KMS-11 (cell line): Measurements from ENCODE around the gene DCAKD.

Experiments used
- H2AFZ ChIP-seq: fragments of 200-600 bp; sonication (generic); 2 replicates; pipeline ENCODE4 v1.6.1; 2016; ENCODE audit warnings: antibody characterized with exemption, mixed run types, low read depth
- H3K27ac ChIP-seq: fragments of 200-600 bp; sonication (generic); 2 replicates; pipeline ENCODE4 v1.6.1; 2016; ENCODE audit warnings: mild to moderate bottlenecking, mixed run types
- H3K27me3 ChIP-seq: fragments of 200-600 bp; sonication (generic); 2 replicates; pipeline ENCODE4 v1.6.1; 2017; ENCODE audit warnings: mild to moderate bottlenecking, low read depth, mixed run types, moderate library complexity; ENCODE audit not compliant: insufficient read depth
- H3K36me3 ChIP-seq: fragments of 200-600 bp; sonication (generic); 2 replicates; pipeline ENCODE4 v1.6.1; 2017; ENCODE audit warnings: mild to moderate bottlenecking, mixed run types; ENCODE audit not compliant: insufficient read depth
- H3K4me1 ChIP-seq: fragments of 200-600 bp; sonication (generic); 2 replicates; pipeline ENCODE4 v1.6.1; 2016; ENCODE audit warnings: mild to moderate bottlenecking, low read depth, mixed run types; ENCODE audit not compliant: poor library complexity, severe bottlenecking
- H3K4me2 ChIP-seq: fragments of 200-600 bp; sonication (generic); 2 replicates; pipeline ENCODE4 v1.7.0; 2016; ENCODE audit warnings: mild to moderate bottlenecking, mixed run types
- H3K4me3 ChIP-seq: fragments of 200-600 bp; sonication (generic); IDR thresholded peaks from 2 replicates; pipeline ENCODE4 v1.6.1; 2017; ENCODE audit warnings: low read depth, low read length, mixed read lengths; ENCODE audit not compliant: insufficient read depth
- H3K79me2 ChIP-seq: fragments of 200-600 bp; sonication (generic); 2 replicates; pipeline ENCODE4 v1.6.1; 2016; ENCODE audit warnings: low read depth, mixed run types; ENCODE audit not compliant: insufficient read depth
- H3K9ac ChIP-seq: fragments of 200-600 bp; sonication (generic); 2 replicates; pipeline ENCODE4 v1.6.1; 2016; ENCODE audit warnings: mild to moderate bottlenecking, mixed run types
- H4K20me1 ChIP-seq: fragments of 200-600 bp; sonication (generic); 2 replicates; pipeline ENCODE4 v1.6.1; 2016; ENCODE audit warnings: mild to moderate bottlenecking, mixed run types; ENCODE audit not compliant: insufficient read depth
- TF ChIP-seq, protein P1 (sequence below): fragments of 200-600 bp; sonication (generic); conservative IDR thresholded peaks from 2 replicates; pipeline ENCODE4 v1.6.1; 2017; ENCODE audit warnings: low read depth, mild to moderate bottlenecking, antibody characterized with exemption, low read length, moderate library complexity, mixed read lengths

DCAKD gene

DNA sequence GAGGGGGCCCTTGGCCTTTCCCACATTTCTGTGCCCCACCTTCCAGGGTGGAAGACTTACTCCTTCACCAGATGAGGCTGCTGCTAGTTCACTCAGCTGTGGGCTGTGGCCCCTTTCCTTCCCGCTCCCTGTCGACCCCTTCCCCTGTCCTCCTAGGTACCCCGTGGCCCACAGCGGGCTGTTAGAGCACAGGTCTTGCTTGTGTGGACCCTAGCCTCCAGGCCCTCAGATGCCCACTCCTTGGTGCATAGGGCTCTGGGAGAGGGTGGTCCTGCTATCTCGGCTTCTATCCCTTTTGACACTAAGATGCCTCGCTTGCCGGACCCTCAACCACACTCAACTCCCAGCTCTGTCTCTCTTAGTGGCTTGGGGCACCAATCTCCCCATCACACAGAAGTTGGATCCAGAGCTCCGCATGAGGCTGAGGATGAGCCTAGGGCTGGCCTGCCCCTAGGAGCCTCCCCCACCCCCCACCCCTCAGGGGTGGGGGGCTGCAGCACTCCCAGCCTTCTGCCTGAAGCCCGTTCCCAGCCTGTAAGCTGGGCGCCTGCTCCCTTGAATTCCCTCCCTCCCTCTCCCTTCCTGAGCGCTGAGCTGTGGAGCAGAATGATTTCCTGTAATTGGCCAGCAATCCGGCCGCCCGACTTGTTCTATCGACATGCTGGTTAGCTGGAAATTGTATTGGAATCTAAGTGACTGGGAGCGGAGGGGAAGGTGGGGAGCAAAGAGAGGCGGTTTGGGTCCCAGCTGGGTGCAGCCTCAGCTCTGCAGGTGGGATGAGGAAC is 30.9 kb downstream of the DCAKD start:
- Histone ChIP-seq H2AFZ (no peak overlapping the region), H3K36me3 (no peaks in the 10 kb centered on the region), H3K4me3 (no peak overlapping the region), H3K4me2 (no peak overlapping the region), H3K27ac (no peak overlapping the region), H3K79me2 (no peaks in the 10 kb centered on the region), H3K4me1 (peaks cover 6% of the 10 kb centered on the region), H4K20me1 (no peaks in the 10 kb centered on the region), H3K27me3 (peaks cover 37% of the 10 kb centered on the region), H3K9ac (no peak overlapping the region)
- TF ChIP-seq, protein P1, sequence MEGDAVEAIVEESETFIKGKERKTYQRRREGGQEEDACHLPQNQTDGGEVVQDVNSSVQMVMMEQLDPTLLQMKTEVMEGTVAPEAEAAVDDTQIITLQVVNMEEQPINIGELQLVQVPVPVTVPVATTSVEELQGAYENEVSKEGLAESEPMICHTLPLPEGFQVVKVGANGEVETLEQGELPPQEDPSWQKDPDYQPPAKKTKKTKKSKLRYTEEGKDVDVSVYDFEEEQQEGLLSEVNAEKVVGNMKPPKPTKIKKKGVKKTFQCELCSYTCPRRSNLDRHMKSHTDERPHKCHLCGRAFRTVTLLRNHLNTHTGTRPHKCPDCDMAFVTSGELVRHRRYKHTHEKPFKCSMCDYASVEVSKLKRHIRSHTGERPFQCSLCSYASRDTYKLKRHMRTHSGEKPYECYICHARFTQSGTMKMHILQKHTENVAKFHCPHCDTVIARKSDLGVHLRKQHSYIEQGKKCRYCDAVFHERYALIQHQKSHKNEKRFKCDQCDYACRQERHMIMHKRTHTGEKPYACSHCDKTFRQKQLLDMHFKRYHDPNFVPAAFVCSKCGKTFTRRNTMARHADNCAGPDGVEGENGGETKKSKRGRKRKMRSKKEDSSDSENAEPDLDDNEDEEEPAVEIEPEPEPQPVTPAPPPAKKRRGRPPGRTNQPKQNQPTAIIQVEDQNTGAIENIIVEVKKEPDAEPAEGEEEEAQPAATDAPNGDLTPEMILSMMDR: no peak

DNA sequence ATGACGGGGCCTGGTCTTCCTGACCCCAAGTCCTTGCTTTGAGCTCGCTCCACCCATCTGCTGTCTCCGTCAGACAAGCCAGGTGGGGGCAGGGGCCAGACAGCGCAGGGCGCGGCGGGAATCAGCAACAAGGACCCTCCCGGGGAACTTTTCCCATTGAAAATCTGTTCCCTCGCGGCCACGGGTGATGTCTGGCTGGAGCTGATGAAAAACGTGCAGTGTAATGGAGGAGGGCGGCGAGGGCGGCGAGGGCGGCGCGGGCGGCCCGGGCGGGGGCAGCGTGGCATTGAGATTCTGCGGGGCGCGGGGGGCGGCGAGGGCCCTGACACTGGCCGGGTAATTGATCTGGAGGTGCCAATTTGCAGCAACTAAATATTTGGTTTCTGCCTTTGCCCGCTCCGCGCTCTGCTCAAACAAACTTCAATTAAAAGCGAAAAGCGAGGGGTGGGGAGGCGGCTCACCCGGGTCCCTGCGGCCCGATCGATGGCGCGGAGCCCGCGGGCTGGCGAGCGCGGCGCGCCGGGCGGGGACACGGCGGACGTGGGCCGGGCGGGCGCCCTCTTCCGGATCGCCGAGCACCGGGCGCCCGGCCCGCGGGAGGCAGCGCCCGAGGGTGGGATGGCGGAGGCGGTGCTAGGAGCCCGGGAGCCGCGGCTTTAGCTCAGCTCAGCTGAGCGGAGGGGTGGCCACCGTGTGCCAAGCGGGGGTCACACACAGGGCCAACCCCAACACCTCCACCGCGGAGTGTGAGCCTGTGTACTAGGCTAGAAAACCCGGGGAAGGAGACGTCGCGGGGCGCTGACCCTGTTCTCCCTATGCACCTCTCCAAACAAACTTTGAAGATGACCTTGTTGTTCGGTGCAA is 32.4 kb downstream of the DCAKD start:
- no peaks in the 10 kb centered on the region for H4K20me1 ChIP-seq
- peaks cover 37% of the 10 kb centered on the region for H3K27me3 ChIP-seq
- no peaks in the 10 kb centered on the region for H3K79me2 ChIP-seq
- peak overlapping the region; percentile 27; the same call in 1 of the 2 replicates for H3K9ac ChIP-seq
- peaks cover 6% of the 10 kb centered on the region for H3K4me1 ChIP-seq
- H3K27ac ChIP-seq: no peak overlapping the region
- H3K4me2 ChIP-seq: peak overlapping the region; percentile 87
- H3K36me3 ChIP-seq: no peaks in the 10 kb centered on the region
- peak overlapping the region; percentile 77; the same call in 1 of the 2 replicates for H2AFZ ChIP-seq
- TF ChIP-seq, protein P1: peak; percentile 38; the same call in 1 of the 2 replicates
- no peak overlapping the region for H3K4me3 ChIP-seq

DNA sequence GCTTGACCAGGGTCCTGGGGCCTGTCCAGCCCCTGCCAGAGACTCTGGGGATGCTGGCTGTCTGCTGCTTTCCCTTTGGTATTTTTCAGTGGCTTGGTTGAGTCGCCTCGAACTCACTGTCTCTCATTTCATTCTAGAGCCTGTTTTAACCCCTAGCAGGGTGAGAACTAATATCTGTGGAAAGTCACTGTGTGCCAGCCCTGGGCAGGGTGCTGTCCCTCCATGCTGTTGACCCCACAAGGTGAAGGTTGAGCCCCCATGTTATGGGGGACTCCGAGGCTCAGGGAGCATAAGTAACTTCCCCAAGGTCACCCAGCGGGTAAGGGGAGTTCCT is 33.0 kb downstream of the DCAKD start:
- no peaks in the 10 kb centered on the region for H4K20me1 ChIP-seq

DNA sequence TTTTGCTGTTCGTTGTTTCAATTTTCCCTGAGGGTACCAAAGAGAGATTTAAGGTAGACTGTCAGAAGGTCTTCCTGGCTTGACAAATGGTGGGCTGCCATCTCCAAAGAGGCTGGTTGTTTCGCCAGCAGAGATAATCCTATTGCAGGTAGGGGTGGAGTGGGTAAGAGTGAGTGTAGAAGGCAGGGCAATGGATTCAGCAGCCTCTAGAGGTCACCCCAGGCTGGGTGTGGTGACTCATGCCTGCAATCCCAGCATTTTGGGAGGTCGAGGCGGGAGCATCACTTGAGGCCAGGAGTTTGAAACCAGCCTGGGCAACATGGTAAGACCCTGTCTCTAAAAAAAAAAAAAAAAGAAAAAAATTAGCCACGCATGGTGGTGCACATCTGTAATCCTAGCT is 34.6 kb downstream of the DCAKD start:
- Histone ChIP-seq H2AFZ (no peak overlapping the region), H4K20me1 (no peaks in the 10 kb centered on the region), H3K9ac (no peak overlapping the region), H3K36me3 (no peaks in the 10 kb centered on the region), H3K4me2 (no peak overlapping the region), H3K79me2 (no peaks in the 10 kb centered on the region), H3K27me3 (peaks cover 37% of the 10 kb centered on the region), H3K27ac (no peak overlapping the region), H3K4me1 (peaks cover 4% of the 10 kb centered on the region), H3K4me3 (no peak overlapping the region)
- TF ChIP-seq, protein P1: no peak; the same call in 1 of the 2 replicates

More for the DNA sequence above, 33.0 kb downstream of the DCAKD start:
- Histone ChIP-seq H3K4me1 (peaks cover 6% of the 10 kb centered on the region), H2AFZ (peak overlapping the region; percentile 77; the same call in 1 of the 2 replicates), H3K79me2 (no peaks in the 10 kb centered on the region), H3K27me3 (peaks cover 37% of the 10 kb centered on the region), H3K9ac (peak overlapping the region; percentile 27; the same call in 1 of the 2 replicates), H3K36me3 (no peaks in the 10 kb centered on the region), H3K4me3 (no peak overlapping the region), H3K4me2 (peak overlapping the region; percentile 87; the same call in 1 of the 2 replicates), H3K27ac (no peak overlapping the region)
- TF ChIP-seq, protein P1: no peak
